ENCODE data around the gene TSSK1B. TPM values are rescaled to one million over a fixed set of nuclear protein-coding genes. Genes with fewer than 3 reads are reported as not detected.

Gene TSSK1B
- total RNA-seq, 1 experiment from 2014 or later, result not detected

- Histone ChIP-seq H3K4me2 (ENCODE audit: low read length) (no peak overlapping the region), H4K20me1 (ENCODE audit: insufficient read depth) (no peaks in the 10 kb centered on the region), H3K27ac (ENCODE audit: low read depth, low read length) (no peak overlapping the region), H3K36me3 (ENCODE audit: control insufficient read depth in 1 of 2, insufficient read depth in 2 of 2, low read length in 2 of 2) (no peaks in the 10 kb centered on the region), H3K9me3 (ENCODE audit: control insufficient read depth in 1 of 2, insufficient read depth in 1 of 2, low read depth in 1 of 2, low read length in 2 of 2) (no peaks in the 10 kb centered on the region), H3K79me2 (ENCODE audit: insufficient read depth, low read length) (no peaks in the 10 kb centered on the region), H3K9me2 (ENCODE audit: insufficient read depth) (no peaks in the 10 kb centered on the region), H3K4me1 (ENCODE audit: control insufficient read depth in 1 of 2, insufficient read depth in 2 of 2, low read length in 2 of 2) (no peaks in the 10 kb centered on the region), H2AFZ (ENCODE audit: low read depth, low read length, poor library complexity, severe bottlenecking) (no peak overlapping the region), H3K4me3 (replicated peaks in 1 of 2; ENCODE audit: low read depth in 1 of 2, low read length in 2 of 2) (no peak overlapping the region), H3K27me3 (ENCODE audit: insufficient read depth, low read length) (no peaks in the 10 kb centered on the region), H3K9ac (ENCODE audit: low read length) (no peak overlapping the region)
- RAD21 ChIA-PET (ENCODE audit: low non-redundant PET in 1 of 2, low total read pairs in 2 of 2, uncharacterized antibody in 2 of 2, unreplicated experiment in 2 of 2), result no interaction called here
- ATAC-seq (no peak), DNase-seq (ENCODE audit: low read depth, low spot score) (no peak)
- no TSS peak for BruUV-seq (replicated peaks)
- intact Hi-C loops (cut with micrococcal nuclease), result no loop called here
- TF ChIP-seq JUND (IDR thresholded peaks at IDR 0.05) (no peak), EZH2phosphoT487 (IDR thresholded peaks at IDR 0.05; ENCODE audit: borderline replicate concordance) (no peak), ZFX (IDR thresholded peaks at IDR 0.05) (no peak), SRF (IDR thresholded peaks at IDR 0.05; ENCODE audit: low read depth) (no peak), RAD21 (IDR thresholded peaks at IDR 0.05; ENCODE audit: low read depth) (no peak), ATF3 (IDR thresholded peaks at IDR 0.05) (no peak), TCF7L2 (IDR thresholded peaks at IDR 0.05; ENCODE audit: borderline replicate concordance, extremely low read depth, insufficient read depth, insufficient read length) (no peak), CEBPB (IDR thresholded peaks at IDR 0.05; ENCODE audit: low read depth) (no peak), REST (IDR thresholded peaks at IDR 0.05; ENCODE audit: low read depth) (no peak)
- POLR2A ChIA-PET, result no interaction called here
- CTCF ChIA-PET, result no interaction called here
Measured at GRCh38 chr5:113397046-113397445, 37.7 kb downstream of the TSSK1B start.

Data from HCT116 (cell line).